Ovary (tissue), 3 donors: Measurements from ENCODE around the gene NCKAP1.

Source experiments
- CTCF ChIP-seq, 3 donors: fragments of 450-650 bp in 2 of 3; fragments of 200-600 bp in 1 of 3; IDR thresholded peaks; one replicate each; pipeline versions ENCODE4 v1.5.1 to v1.8.0; 2016 to 2022; ENCODE audit warnings: antibody characterized with exemption in 3 of 3, mild to moderate bottlenecking in 1 of 3
- EP300 ChIP-seq: sonication (generic); formaldehyde crosslinking; IDR thresholded peaks from one replicate; pipeline ENCODE4 v1.6.1; 2017; ENCODE audit warnings: antibody characterized with exemption
- donor health status: DM: no; HTN: no; CAD: no.

DNA sequence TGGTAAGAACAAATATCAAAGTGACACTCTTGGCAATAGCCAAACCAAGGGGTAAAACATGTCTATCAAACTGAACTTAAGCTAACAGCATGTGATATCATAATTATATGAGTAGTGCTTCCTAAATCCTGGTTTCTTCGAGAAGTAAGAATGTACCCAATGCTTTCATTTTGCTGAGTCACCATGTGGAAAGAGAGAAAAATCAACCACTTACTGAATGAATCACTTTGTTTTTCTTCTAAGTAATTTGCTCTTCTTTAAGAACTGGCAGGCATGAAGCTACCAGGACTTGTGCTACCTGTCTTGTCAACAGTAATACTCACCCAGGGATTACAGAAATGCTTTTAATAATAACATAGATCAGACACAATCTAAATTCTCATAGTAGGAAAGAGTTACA is 21.3 kb upstream of the NCKAP1 start:
- no peak for TF ChIP-seq CTCF (IDR thresholded peaks at IDR 0.05)
- no peak for TF ChIP-seq EP300
